Measurements from ENCODE around the gene MC5R.
"Not testable (repeated sequence)": the region's sequence is repeated elsewhere in the genome, so short reads cannot be mapped to it uniquely, and the experiment has no call there.

GRCh38 chr18:13862898-13863297, 38.9 kb downstream of the MC5R start:
- TF ChIP-seq CTCF (conservative IDR thresholded peaks at IDR 0.05; ENCODE audit: low read depth, low read length); EZH2 (IDR thresholded peaks at IDR 0.05; ENCODE audit: borderline replicate concordance, low read depth, low read length, poor library complexity, severe bottlenecking): not testable (repeated sequence)
